Natural killer cell (primary cell): Measurements from ENCODE around the gene LYRM4. TPM values are rescaled to one million over a fixed set of nuclear protein-coding genes. Genes with fewer than 3 reads are reported as not detected.

Experiments used
- ATAC-seq, 3 donors: fragments of 150-1000 bp in 2 of 3; fragments of 200-7000 bp in 1 of 3; cut with Tn5 transposase; 1 replicate in 1 of 3; 2 replicates in 2 of 3; pipeline ENCODE4 v1.10.0; 2021; ENCODE audit warnings: mild to moderate bottlenecking in 2 of 3, moderate library complexity in 2 of 3
- DNase-seq, 2 donors: peaks; one replicate each; pipeline versions ENCODE4 v3.0.0 to v3.0.0-alpha.2; 2013 to 2021; ENCODE audit warnings: mixed read lengths in 1 of 2
- H3K27ac ChIP-seq: one replicate; pipeline ENCODE4 v1.5.1; 2013; ENCODE audit warnings: mild to moderate bottlenecking, low read length
- H3K27me3 ChIP-seq: one replicate; pipeline ENCODE4 v1.6.1; 2013; ENCODE audit warnings: low read length; ENCODE audit not compliant: control insufficient read depth, insufficient read depth
- H3K36me3 ChIP-seq: one replicate; pipeline ENCODE4 v1.6.1; 2013; ENCODE audit warnings: low read length; ENCODE audit not compliant: control insufficient read depth, insufficient read depth
- H3K4me1 ChIP-seq: one replicate; pipeline ENCODE4 v1.6.1; 2013; ENCODE audit warnings: low read length; ENCODE audit not compliant: control insufficient read depth, insufficient read depth
- H3K4me3 ChIP-seq: one replicate; pipeline ENCODE4 v1.5.1; 2013; ENCODE audit warnings: low read length
- H3K9me3 ChIP-seq: one replicate; pipeline ENCODE4 v1.6.1; 2013; ENCODE audit warnings: low read length; ENCODE audit not compliant: control insufficient read depth, insufficient read depth
- H3K27ac Mint-ChIP-seq, 2 donors: one replicate each; pipeline ENCODE4 v1.8.0; 2022; ENCODE audit warnings: mild to moderate bottlenecking in 2 of 2, mixed read lengths in 2 of 2, moderate library complexity in 1 of 2
- H3K27me3 Mint-ChIP-seq, 2 donors: one replicate each; pipeline ENCODE4 v1.8.0; 2022; ENCODE audit warnings: low read depth in 2 of 2, mixed read lengths in 2 of 2
- H3K36me3 Mint-ChIP-seq: one replicate; pipeline ENCODE4 v1.8.0; 2022; ENCODE audit warnings: mixed read lengths
- H3K4me1 Mint-ChIP-seq, 2 donors: one replicate each; pipeline ENCODE4 v1.8.0; 2022; ENCODE audit warnings: mixed read lengths in 2 of 2
- H3K4me3 Mint-ChIP-seq: one replicate; pipeline ENCODE4 v1.8.0; 2022; ENCODE audit warnings: mild to moderate bottlenecking, moderate library complexity, mixed read lengths
- H3K9me3 Mint-ChIP-seq, 2 donors: one replicate each; pipeline ENCODE4 v1.8.0; 2022; ENCODE audit warnings: mixed read lengths in 2 of 2
- CTCF ChIP-seq: fragments of 200-600 bp; IDR thresholded peaks from one replicate; pipeline ENCODE4 v1.8.0; 2022; ENCODE audit warnings: antibody characterized with exemption
- WGBS: methylation state at CpG from one replicate; pipeline ENCODE4 v1.1.7; 2013; ENCODE audit warnings: missing lambda C conversion rate; ENCODE audit not compliant: insufficient coverage; 5-methylcytosine and 5-hydroxymethylcytosine counted together
- intact Hi-C: fragments of 100-400 bp; cut with micrococcal nuclease; formaldehyde crosslinking; loops from one replicate; pipeline ENCODE4 v1.14.2; 2022
- total RNA-seq, 4 donors: library from RNA; stranded (reverse); fragments of 120-200 nt in 1 of 4; gene quantifications; one replicate each; pipeline versions ENCODE4 v1.2.3 to v1.2.4, GENCODE V29; 2013 to 2022

Gene LYRM4
- total RNA-seq, 3 donors from 2014 or later (not counting 1 experiment from before 2014, with no cell fraction given) = 9.1 to 11.4 (median 11.1) TPM

- Mint-ChIP-seq H3K27ac (no peak overlapping the region), H3K36me3 (no peaks in the 10 kb centered on the region), H3K4me3 (no peak overlapping the region), H3K9me3 (no peaks in the 10 kb centered on the region), H3K4me1 (no peaks in the 10 kb centered on the region), H3K27me3 (no peaks in the 10 kb centered on the region)
- no peak for TF ChIP-seq CTCF
- Histone ChIP-seq H3K27ac (no peak overlapping the region), H3K36me3 (no peaks in the 10 kb centered on the region), H3K4me1 (no peaks in the 10 kb centered on the region), H3K27me3 (no peaks in the 10 kb centered on the region), H3K4me3 (no peak overlapping the region), H3K9me3 (no peaks in the 10 kb centered on the region)
- 97% methylated on average over 11 of the region's 12 CpGs for WGBS
- intact Hi-C loops = no loop called here
- ATAC-seq (no peak), DNase-seq (no peak)
These were observed 17.7 kb downstream of the LYRM4 start for GRCh38 chr6:5243069-5243468.

GRCh38 chr6:5241252-5241651, 19.5 kb downstream of the LYRM4 start:
- Mint-ChIP-seq H3K27ac (no peak overlapping the region), H3K4me1 (no peaks in the 10 kb centered on the region), H3K36me3 (no peaks in the 10 kb centered on the region), H3K9me3 (no peaks in the 10 kb centered on the region), H3K27me3 (no peaks in the 10 kb centered on the region), H3K4me3 (no peak overlapping the region)
- WGBS = 83% methylated on average over 1 of the region's 2 CpGs
- Histone ChIP-seq H3K27me3 (no peaks in the 10 kb centered on the region), H3K27ac (no peak overlapping the region), H3K9me3 (no peaks in the 10 kb centered on the region), H3K4me3 (no peak overlapping the region), H3K4me1 (no peaks in the 10 kb centered on the region), H3K36me3 (no peaks in the 10 kb centered on the region)
- DNase-seq (no peak), ATAC-seq (no peak)
- TF ChIP-seq CTCF = no peak
- intact Hi-C loops = no loop called here

- H3K27ac Mint-ChIP-seq = no peak overlapping the region
- Histone ChIP-seq H3K4me3 (no peak overlapping the region), H3K27me3 (no peaks in the 10 kb centered on the region), H3K4me1 (no peaks in the 10 kb centered on the region), H3K27ac (no peak overlapping the region), H3K36me3 (peaks cover 3% of the 10 kb centered on the region), H3K9me3 (no peaks in the 10 kb centered on the region)
- 100% methylated on average over 1 of the region's 1 CpG for WGBS
- no peak for TF ChIP-seq CTCF
- no peak for DNase-seq
- no peaks in the 10 kb centered on the region for H3K4me1 Mint-ChIP-seq
- H3K9me3 Mint-ChIP-seq = no peaks in the 10 kb centered on the region
- no peak overlapping the region for H3K4me3 Mint-ChIP-seq
- H3K36me3 Mint-ChIP-seq = no peaks in the 10 kb centered on the region
- no peak for ATAC-seq
- intact Hi-C loops = no loop called here
- H3K27me3 Mint-ChIP-seq = no peaks in the 10 kb centered on the region
These were observed 22.4 kb downstream of the LYRM4 start for GRCh38 chr6:5238336-5238735.

GRCh38 chr6:5237805-5238204, 22.9 kb downstream of the LYRM4 start:
- no peak overlapping the region for H3K4me3 ChIP-seq
- H3K36me3 Mint-ChIP-seq = no peaks in the 10 kb centered on the region
- H3K36me3 ChIP-seq = peaks cover 3% of the 10 kb centered on the region
- H3K27me3 ChIP-seq = no peaks in the 10 kb centered on the region
- no peak overlapping the region for H3K27ac ChIP-seq
- no peaks in the 10 kb centered on the region for H3K27me3 Mint-ChIP-seq
- no peaks in the 10 kb centered on the region for H3K9me3 Mint-ChIP-seq
- no peaks in the 10 kb centered on the region for H3K4me1 Mint-ChIP-seq
- intact Hi-C loops = no loop called here
- DNase-seq (no peak), ATAC-seq (no peak)
- TF ChIP-seq CTCF = no peak
- no peak overlapping the region for H3K27ac Mint-ChIP-seq
- no peaks in the 10 kb centered on the region for H3K4me1 ChIP-seq
- no peak overlapping the region for H3K4me3 Mint-ChIP-seq
- WGBS = 100% methylated on average over 3 of the region's 4 CpGs
- H3K9me3 ChIP-seq = no peaks in the 10 kb centered on the region
